Measurements from ENCODE around the gene SSBP1. TPM values are rescaled to one million over a fixed set of nuclear protein-coding genes. Genes with fewer than 3 reads are reported as not detected.

Gene SSBP1
- total and polyA plus RNA-seq, 2 of the 8 experiments (the other 6 are each of a cell fraction or from before 2014, with no cell fraction given) = 136 to 254 TPM

- CTCF ChIA-PET (ENCODE audit: partially characterized antibody) = interaction anchor here (0.6 to 1.9 kb wide), 4 partner anchors 22 to 135 kb away, joined by 3 to 4 read pairs (median 3); no protein-coding TSS in a partner anchor
- POLR2A ChIA-PET (ENCODE audit: partially characterized antibody) = no interaction called here
- no peak within 1 kb of the TSS for H4K5ac ChIP-seq (ENCODE audit: insufficient read length, low read depth, low read length)
- no peak for TF ChIP-seq MAX (IDR thresholded peaks at IDR 0.05)
- no peak for TF ChIP-seq SIX5 (IDR thresholded peaks at IDR 0.05; ENCODE audit: low read depth, low read length)
- TF ChIP-seq CHD1 (IDR thresholded peaks at IDR 0.05; ENCODE audit: low read depth, low read length) = no peak
- TF ChIP-seq POLR2AphosphoS5 (IDR thresholded peaks at IDR 0.05; ENCODE audit: low read depth, low read length) = no peak
- no peak for TF ChIP-seq POLR2A (IDR thresholded peaks at IDR 0.05; ENCODE audit: control extremely low read depth in 1 of 2, low read depth in 2 of 2, low read length in 2 of 2)
- no peak for TF ChIP-seq NANOG (IDR thresholded peaks at IDR 0.05; ENCODE audit: insufficient read depth, low read depth, low read length, poor library complexity, severe bottlenecking)
- no peak for TF ChIP-seq MAFK (IDR thresholded peaks at IDR 0.05; ENCODE audit: low read depth, low read length)
- no peak for TF ChIP-seq NRF1 (IDR thresholded peaks at IDR 0.05; ENCODE audit: low read depth, low read length)
- no peak for TF ChIP-seq ATF3 (IDR thresholded peaks at IDR 0.05; ENCODE audit: insufficient read depth, low read depth, low read length)
- no peak for TF ChIP-seq TEAD4 (IDR thresholded peaks at IDR 0.05; ENCODE audit: low read depth, low read length)
- TF ChIP-seq CBX5 (IDR thresholded peaks at IDR 0.05; ENCODE audit: low read depth, low read length) = no peak
- TF ChIP-seq FOSL1 (IDR thresholded peaks at IDR 0.05; ENCODE audit: insufficient read depth, low read depth, low read length) = no peak
- TF ChIP-seq EGR1 (IDR thresholded peaks at IDR 0.05; ENCODE audit: borderline replicate concordance, low read depth, low read length) = no peak
- TF ChIP-seq SIRT6 (IDR thresholded peaks at IDR 0.05; ENCODE audit: low read length) = no peak
- TF ChIP-seq CBX8 (IDR thresholded peaks at IDR 0.05; ENCODE audit: borderline replicate concordance, low read depth, low read length) = no peak
- TF ChIP-seq SP1 (IDR thresholded peaks at IDR 0.05; ENCODE audit: low read depth, low read length) = no peak
Observed at GRCh38 chr7:141789917-141790316, 51.8 kb downstream of the SSBP1 start, which contains the start of gene TAS2R5. TAS2R5 (plus strand) TSS chr7:141790217; CDS start chr7:141790362, 145 bp downstream.

More at GRCh38 chr7:141789917-141790316, 51.8 kb downstream of the SSBP1 start, which contains the start of gene TAS2R5:
- Histone ChIP-seq H3K14ac (ENCODE audit: insufficient read length) (no peak within 1 kb of the TSS), H3K4ac (replicated peaks; ENCODE audit: insufficient read length, low read depth, low read length) (no peak within 1 kb of the TSS), H3K79me2 (ENCODE audit: control insufficient read depth in 1 of 2, insufficient read depth in 2 of 2, low read length in 2 of 2) (no peaks in the 10 kb centered on the region), H3K27me3 (replicated peaks in 1 of 4; ENCODE audit: control insufficient read depth in 3 of 4, extremely low read depth in 1 of 4, insufficient read depth in 3 of 4, low read length in 3 of 4) (no peaks in the 10 kb centered on the region), H2BK20ac (ENCODE audit: low read length) (no peak within 1 kb of the TSS), H3K79me1 (ENCODE audit: low read depth, low read length) (no peaks in the 10 kb centered on the region), H3K23me2 (ENCODE audit: low read depth, low read length) (no peaks in the 10 kb centered on the region), H3K9me3 (ENCODE audit: insufficient read depth in 2 of 2, low read depth in 1 of 2, low read length in 1 of 2) (no peaks in the 10 kb centered on the region), H2BK15ac (ENCODE audit: low read length) (no peak within 1 kb of the TSS), H4K8ac (ENCODE audit: extremely low read depth, insufficient read depth, low read length) (no peak within 1 kb of the TSS), H3K56ac (replicated peaks; ENCODE audit: insufficient read length, low read depth, low read length) (no peak within 1 kb of the TSS), H2BK12ac (ENCODE audit: low read depth, low read length) (no peak within 1 kb of the TSS), H4K91ac (replicated peaks; ENCODE audit: insufficient read length, low read length) (no peak within 1 kb of the TSS), H3K9ac (replicated peaks in 1 of 4; ENCODE audit: extremely low read depth in 1 of 4, low read depth in 3 of 4, low read length in 3 of 4) (no peak within 1 kb of the TSS), H3K27ac (ENCODE audit: low read depth, low read length) (no peak within 1 kb of the TSS), H3K36me3 (ENCODE audit: control insufficient read depth in 2 of 4, insufficient read depth in 4 of 4, low read length in 3 of 4) (peaks cover 0 to 20% (median 6%) of the 10 kb centered on the region in 4 experiments; a peak in 3 of 8 replicates), H3K23ac (ENCODE audit: insufficient read length) (no peak within 1 kb of the TSS), H3K4me1 (replicated peaks in 1 of 4; ENCODE audit: control insufficient read depth in 3 of 4, insufficient read depth in 4 of 4, low read length in 3 of 4) (no peaks in the 10 kb centered on the region), H2AFZ (ENCODE audit: low read length) (no peak within 1 kb of the TSS), H2BK120ac (replicated peaks; ENCODE audit: low read depth, low read length) (no peak within 1 kb of the TSS), H2BK5ac (ENCODE audit: low read depth, low read length) (no peak within 1 kb of the TSS), H3K4me2 (ENCODE audit: insufficient read depth in 1 of 2, low read depth in 2 of 2, low read length in 2 of 2) (no peak within 1 kb of the TSS), H2AK5ac (ENCODE audit: low read depth, low read length) (no peak within 1 kb of the TSS), H3K18ac (ENCODE audit: extremely low read depth, low read length) (no peak within 1 kb of the TSS), H3K4me3 (ENCODE audit: extremely low read depth in 1 of 4, insufficient read depth in 2 of 4, low read depth in 3 of 4, low read length in 4 of 4) (no peak within 1 kb of the TSS), H4K20me1 (replicated peaks in 1 of 2; ENCODE audit: control insufficient read depth in 1 of 2, insufficient read depth in 2 of 2, low read length in 2 of 2) (peaks cover 2% of the 10 kb centered on the region in 2 experiments)
- FAIRE-seq = no peak
- 96% methylated on average over 5 of the region's 5 CpGs; no CpG with 5 or more reads in 1 of the 2 experiments for WGBS, 2 experiments (ENCODE audit: extremely low coverage in 1 of 2, insufficient coverage in 1 of 2, insufficient read length in 1 of 2, insufficient replicate concordance in 2 of 2, low coverage in 1 of 2, low lambda C conversion rate in 2 of 2, missing lambda C conversion rate in 1 of 2)
- no peak for DNase-seq (ENCODE audit: low read depth in 1 of 2, low spot score in 2 of 2)
